Measurements from ENCODE around the gene ANKRD50. TPM values are rescaled to one million over a fixed set of nuclear protein-coding genes. Genes with fewer than 3 reads are reported as not detected.

Gene ANKRD50
- total and polyA plus RNA-seq, 9 of the 15 experiments (the other 6 are each of a cell fraction or from before 2014, with no cell fraction given) = 2.0 to 8.0 (median 6.2) TPM

DNA sequence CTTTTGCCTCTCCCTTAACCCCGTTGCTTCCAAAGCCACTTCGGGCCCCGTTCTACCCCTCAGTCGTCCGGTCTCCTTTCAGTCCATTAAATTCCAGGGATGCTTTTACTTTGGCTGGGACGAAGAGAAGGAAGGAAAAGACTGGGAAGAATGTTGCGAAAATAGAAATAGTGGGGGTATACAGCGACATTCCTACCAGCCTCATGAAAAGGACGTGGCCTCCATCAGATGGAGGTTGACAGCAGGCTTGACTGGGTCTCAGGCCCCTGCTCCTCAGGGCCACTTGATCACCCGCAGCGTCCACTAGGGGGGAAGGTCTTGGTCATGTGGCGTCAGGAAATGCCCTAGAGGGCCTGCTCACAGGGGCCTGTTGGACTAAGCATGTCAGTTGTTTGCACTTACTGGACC is 657 bp upstream of the ANKRD50 start (continued):
- TF ChIP-seq, protein P1, sequence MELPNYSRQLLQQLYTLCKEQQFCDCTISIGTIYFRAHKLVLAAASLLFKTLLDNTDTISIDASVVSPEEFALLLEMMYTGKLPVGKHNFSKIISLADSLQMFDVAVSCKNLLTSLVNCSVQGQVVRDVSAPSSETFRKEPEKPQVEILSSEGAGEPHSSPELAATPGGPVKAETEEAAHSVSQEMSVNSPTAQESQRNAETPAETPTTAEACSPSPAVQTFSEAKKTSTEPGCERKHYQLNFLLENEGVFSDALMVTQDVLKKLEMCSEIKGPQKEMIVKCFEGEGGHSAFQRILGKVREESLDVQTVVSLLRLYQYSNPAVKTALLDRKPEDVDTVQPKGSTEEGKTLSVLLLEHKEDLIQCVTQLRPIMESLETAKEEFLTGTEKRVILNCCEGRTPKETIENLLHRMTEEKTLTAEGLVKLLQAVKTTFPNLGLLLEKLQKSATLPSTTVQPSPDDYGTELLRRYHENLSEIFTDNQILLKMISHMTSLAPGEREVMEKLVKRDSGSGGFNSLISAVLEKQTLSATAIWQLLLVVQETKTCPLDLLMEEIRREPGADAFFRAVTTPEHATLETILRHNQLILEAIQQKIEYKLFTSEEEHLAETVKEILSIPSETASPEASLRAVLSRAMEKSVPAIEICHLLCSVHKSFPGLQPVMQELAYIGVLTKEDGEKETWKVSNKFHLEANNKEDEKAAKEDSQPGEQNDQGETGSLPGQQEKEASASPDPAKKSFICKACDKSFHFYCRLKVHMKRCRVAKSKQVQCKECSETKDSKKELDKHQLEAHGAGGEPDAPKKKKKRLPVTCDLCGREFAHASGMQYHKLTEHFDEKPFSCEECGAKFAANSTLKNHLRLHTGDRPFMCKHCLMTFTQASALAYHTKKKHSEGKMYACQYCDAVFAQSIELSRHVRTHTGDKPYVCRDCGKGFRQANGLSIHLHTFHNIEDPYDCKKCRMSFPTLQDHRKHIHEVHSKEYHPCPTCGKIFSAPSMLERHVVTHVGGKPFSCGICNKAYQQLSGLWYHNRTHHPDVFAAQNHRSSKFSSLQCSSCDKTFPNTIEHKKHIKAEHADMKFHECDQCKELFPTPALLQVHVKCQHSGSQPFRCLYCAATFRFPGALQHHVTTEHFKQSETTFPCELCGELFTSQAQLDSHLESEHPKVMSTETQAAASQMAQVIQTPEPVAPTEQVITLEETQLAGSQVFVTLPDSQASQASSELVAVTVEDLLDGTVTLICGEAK (IDR thresholded peaks at IDR 0.05) = no peak
- TF ChIP-seq, protein P1 (CRISPR knock-in tag; IDR thresholded peaks at IDR 0.05) = no peak
- peak; percentile 82 for TF ChIP-seq PHF20 (IDR thresholded peaks at IDR 0.05; ENCODE audit: partially characterized antibody)
- TF ChIP-seq TRIM28 (IDR thresholded peaks at IDR 0.05) = peak; percentile 68; the same call in 1 of the 2 replicates
- TF ChIP-seq BCOR (IDR thresholded peaks at IDR 0.05) = no peak
- no peak for TF ChIP-seq ZNF584 (CRISPR knock-in tag; IDR thresholded peaks at IDR 0.05; ENCODE audit: low read depth)
- TF ChIP-seq, protein P2, sequence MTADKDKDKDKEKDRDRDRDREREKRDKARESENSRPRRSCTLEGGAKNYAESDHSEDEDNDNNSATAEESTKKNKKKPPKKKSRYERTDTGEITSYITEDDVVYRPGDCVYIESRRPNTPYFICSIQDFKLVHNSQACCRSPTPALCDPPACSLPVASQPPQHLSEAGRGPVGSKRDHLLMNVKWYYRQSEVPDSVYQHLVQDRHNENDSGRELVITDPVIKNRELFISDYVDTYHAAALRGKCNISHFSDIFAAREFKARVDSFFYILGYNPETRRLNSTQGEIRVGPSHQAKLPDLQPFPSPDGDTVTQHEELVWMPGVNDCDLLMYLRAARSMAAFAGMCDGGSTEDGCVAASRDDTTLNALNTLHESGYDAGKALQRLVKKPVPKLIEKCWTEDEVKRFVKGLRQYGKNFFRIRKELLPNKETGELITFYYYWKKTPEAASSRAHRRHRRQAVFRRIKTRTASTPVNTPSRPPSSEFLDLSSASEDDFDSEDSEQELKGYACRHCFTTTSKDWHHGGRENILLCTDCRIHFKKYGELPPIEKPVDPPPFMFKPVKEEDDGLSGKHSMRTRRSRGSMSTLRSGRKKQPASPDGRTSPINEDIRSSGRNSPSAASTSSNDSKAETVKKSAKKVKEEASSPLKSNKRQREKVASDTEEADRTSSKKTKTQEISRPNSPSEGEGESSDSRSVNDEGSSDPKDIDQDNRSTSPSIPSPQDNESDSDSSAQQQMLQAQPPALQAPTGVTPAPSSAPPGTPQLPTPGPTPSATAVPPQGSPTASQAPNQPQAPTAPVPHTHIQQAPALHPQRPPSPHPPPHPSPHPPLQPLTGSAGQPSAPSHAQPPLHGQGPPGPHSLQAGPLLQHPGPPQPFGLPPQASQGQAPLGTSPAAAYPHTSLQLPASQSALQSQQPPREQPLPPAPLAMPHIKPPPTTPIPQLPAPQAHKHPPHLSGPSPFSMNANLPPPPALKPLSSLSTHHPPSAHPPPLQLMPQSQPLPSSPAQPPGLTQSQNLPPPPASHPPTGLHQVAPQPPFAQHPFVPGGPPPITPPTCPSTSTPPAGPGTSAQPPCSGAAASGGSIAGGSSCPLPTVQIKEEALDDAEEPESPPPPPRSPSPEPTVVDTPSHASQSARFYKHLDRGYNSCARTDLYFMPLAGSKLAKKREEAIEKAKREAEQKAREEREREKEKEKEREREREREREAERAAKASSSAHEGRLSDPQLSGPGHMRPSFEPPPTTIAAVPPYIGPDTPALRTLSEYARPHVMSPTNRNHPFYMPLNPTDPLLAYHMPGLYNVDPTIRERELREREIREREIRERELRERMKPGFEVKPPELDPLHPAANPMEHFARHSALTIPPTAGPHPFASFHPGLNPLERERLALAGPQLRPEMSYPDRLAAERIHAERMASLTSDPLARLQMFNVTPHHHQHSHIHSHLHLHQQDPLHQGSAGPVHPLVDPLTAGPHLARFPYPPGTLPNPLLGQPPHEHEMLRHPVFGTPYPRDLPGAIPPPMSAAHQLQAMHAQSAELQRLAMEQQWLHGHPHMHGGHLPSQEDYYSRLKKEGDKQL (CRISPR knock-in tag; IDR thresholded peaks at IDR 0.05; ENCODE audit: borderline replicate concordance) = peak; percentile 62; the same call in 1 of the 2 replicates
- TF ChIP-seq, protein P3, sequence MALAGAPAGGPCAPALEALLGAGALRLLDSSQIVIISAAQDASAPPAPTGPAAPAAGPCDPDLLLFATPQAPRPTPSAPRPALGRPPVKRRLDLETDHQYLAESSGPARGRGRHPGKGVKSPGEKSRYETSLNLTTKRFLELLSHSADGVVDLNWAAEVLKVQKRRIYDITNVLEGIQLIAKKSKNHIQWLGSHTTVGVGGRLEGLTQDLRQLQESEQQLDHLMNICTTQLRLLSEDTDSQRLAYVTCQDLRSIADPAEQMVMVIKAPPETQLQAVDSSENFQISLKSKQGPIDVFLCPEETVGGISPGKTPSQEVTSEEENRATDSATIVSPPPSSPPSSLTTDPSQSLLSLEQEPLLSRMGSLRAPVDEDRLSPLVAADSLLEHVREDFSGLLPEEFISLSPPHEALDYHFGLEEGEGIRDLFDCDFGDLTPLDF (CRISPR knock-in tag; IDR thresholded peaks at IDR 0.05) = peak; percentile 78
- TF ChIP-seq TAF1 (IDR thresholded peaks at IDR 0.05; ENCODE audit: control insufficient read depth, extremely low read depth, insufficient read depth, low read length, severe bottlenecking) = peak; percentile 22
- TF ChIP-seq HDAC1 (IDR thresholded peaks at IDR 0.05) = 0 out of 4 replicates have a peak, but pooled peaks of 1 of the 2 experiments have one; percentile 10
- TF ChIP-seq MAZ (CRISPR knock-in tag; conservative IDR thresholded peaks at IDR 0.05 in 1 of 2, IDR thresholded peaks at IDR 0.05 in 1 of 2) = peak in 1 of 2 experiments; percentile 16; a peak in 1 of 4 replicates
- no peak for TF ChIP-seq CREB1 (IDR thresholded peaks at IDR 0.05)
- peak; percentile 22 for TF ChIP-seq CREB1 (CRISPR knock-in tag; IDR thresholded peaks at IDR 0.05)
